Measurements from ENCODE around the gene SETD1B. TPM values are rescaled to one million over a fixed set of nuclear protein-coding genes. Genes with fewer than 3 reads are reported as not detected.
A peak's percentile ranks its signal among the peaks of the same experiment; 100 is the strongest.

The SETD1B gene
- total and polyA plus RNA-seq, 4 experiments from 2014 or later, result 0.13 to 69.3 (median 35.2) TPM

DNA sequence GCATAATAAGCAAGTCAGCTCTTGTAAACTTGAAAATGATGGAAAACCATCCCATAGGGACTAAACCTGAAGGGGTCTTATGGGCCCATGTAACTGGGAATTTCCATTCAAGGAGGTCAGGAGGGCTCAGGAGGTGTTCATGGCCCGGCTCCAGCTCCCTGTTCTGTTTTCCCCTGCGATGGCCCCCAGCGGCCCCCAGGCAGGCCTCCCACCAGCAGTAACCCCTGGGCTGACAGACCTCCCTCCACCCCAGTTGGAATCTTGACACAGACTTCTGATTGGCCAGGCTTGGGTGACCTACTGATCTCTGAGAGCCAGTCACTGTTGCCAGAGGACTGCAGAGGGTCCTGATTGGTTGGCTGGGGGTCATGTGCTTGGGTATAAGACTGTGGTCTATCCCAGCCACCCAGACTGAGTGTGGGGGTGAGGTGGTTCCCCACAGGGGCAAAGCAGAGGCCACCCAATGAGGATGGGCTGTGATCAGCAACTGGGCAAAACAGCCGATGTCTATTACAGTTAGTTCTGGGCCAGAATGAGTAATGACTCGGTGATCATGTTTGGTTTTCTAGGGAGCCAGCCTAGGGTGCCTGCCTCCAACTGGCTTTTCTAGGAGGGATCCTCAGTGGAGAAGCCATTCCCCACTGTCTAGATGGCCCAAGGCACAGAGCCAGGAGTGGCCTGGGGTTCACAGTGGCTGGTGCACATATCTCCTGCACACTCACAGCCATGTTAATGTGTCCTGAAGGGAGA, 37.3 kb upstream of the SETD1B start:
- Histone ChIP-seq H3K4me1 (ENCODE audit: insufficient read depth, low read length) (no peaks in the 10 kb centered on the region), H3K36me3 (ENCODE audit: insufficient read depth, low read length) (no peaks in the 10 kb centered on the region), H3K9me3 (ENCODE audit: control insufficient read depth in 1 of 2, low read length in 2 of 2) (no peaks in the 10 kb centered on the region), H3K27me3 (ENCODE audit: insufficient read depth, low read length) (no peaks in the 10 kb centered on the region), H3K27ac (ENCODE audit: low read depth, low read length) (no peak overlapping the region), H3K4me3 (ENCODE audit: low read length in 2 of 2) (no peak overlapping the region)
- ChIA-PET POLR2A (ENCODE audit: partially characterized antibody) (interaction anchor here (1.3 kb wide), 1 partner anchor 28 kb away, joined by 4 read pairs; no protein-coding TSS in a partner anchor), CTCF (ENCODE audit: partially characterized antibody) (interaction anchor here (0.6 to 2.2 kb wide), 4 partner anchors 28 to 264 kb away, joined by 3 to 9 read pairs (median 5); partner anchors contain the start of gene RHOF)
- Mint-ChIP-seq H3K4me1 (no peaks in the 10 kb centered on the region), H3K27me3 (no peaks in the 10 kb centered on the region), H3K36me3 (no peaks in the 10 kb centered on the region), H3K4me3 (no peak overlapping the region), H3K27ac (peak overlapping the region in 1 of 7 donors; percentile 47), H3K9me3 (no peaks in the 10 kb centered on the region)
- no peak for DNase-seq
- intact Hi-C loops (cut with micrococcal nuclease), result no loop called here

DNA sequence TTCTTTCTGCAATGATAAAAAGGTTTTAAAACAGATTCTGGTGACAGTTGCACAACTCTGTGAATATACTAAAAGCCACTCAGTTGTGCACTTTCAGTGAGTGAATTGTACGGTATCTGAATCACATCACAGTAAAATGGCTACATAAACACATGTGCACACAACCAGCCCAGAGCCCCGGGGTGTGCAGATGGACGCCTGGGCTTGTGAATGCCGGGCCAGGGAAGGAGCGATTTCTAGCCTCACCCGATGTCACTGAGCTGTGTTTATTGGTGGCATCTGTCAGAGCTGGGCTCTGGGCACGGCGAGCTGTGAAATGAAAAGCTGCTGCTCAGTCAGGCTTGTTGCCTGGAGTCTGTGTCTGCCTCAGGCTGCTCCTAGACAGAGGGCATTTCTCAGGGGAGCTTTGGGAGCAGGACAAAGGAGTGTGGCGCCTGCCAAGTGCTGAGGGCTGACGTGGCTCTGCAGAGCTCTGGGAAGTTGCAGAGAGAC, 36.2 kb upstream of the SETD1B start:
- no peaks in the 10 kb centered on the region for H3K9me3 Mint-ChIP-seq
- no peak overlapping the region for H3K27ac ChIP-seq (ENCODE audit: low read depth, low read length)
- ChIA-PET CTCF (ENCODE audit: partially characterized antibody) (interaction anchor here (0.6 to 2.2 kb wide), 4 partner anchors 26 to 265 kb away, joined by 3 to 9 read pairs (median 5); partner anchors contain the start of gene RHOF), POLR2A (ENCODE audit: partially characterized antibody) (no interaction called here)
- H3K36me3 Mint-ChIP-seq, result no peaks in the 10 kb centered on the region
- H3K4me1 ChIP-seq (ENCODE audit: insufficient read depth, low read length), result no peaks in the 10 kb centered on the region
- H3K9me3 ChIP-seq (ENCODE audit: control insufficient read depth in 1 of 2, low read length in 2 of 2), result no peaks in the 10 kb centered on the region
- no peaks in the 10 kb centered on the region for H3K27me3 Mint-ChIP-seq
- H3K4me3 Mint-ChIP-seq, result no peak overlapping the region
- no peaks in the 10 kb centered on the region for H3K4me1 Mint-ChIP-seq
- H3K27ac Mint-ChIP-seq, result no peak overlapping the region
- intact Hi-C loops (cut with micrococcal nuclease), result no loop called here
- no peaks in the 10 kb centered on the region for H3K36me3 ChIP-seq (ENCODE audit: insufficient read depth, low read length)
- no peak for DNase-seq
- no peaks in the 10 kb centered on the region for H3K27me3 ChIP-seq (ENCODE audit: insufficient read depth, low read length)
- no peak overlapping the region for H3K4me3 ChIP-seq (ENCODE audit: low read length in 2 of 2)

DNA sequence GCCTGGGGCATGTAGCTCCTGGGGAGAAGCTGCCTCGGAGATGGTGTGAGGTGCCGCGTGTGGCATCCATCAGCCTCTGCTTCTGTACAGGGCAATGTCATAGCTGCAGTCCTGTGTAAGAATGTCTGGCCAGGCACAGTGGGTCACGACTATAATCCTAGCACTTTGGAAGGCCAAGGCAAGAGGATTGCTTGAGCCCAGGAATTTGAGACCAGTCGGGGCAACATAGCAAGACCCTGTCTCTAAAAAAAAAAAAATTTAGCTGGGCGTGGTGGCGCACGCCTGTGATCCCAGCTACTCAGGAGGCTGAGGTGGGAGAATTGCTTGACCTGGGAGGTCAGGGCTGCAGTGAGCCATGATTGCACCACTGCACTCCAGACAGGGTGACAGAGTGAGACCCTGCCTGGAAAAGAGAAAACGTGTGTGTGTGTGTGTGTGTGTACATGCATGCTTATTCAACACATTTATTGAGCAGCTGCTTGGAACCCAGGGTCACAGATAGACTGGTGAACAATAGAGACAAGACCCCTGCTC, 34.4 kb upstream of the SETD1B start:
- Mint-ChIP-seq H3K27me3 (no peaks in the 10 kb centered on the region), H3K4me3 (no peak overlapping the region), H3K36me3 (no peaks in the 10 kb centered on the region), H3K4me1 (peaks cover 2 to 9% (median 6%) of the 10 kb centered on the region in 4 donors), H3K27ac (peak overlapping the region in 1 of 7 donors; percentile 51), H3K9me3 (no peaks in the 10 kb centered on the region)
- Histone ChIP-seq H3K9me3 (ENCODE audit: control insufficient read depth in 1 of 2, low read length in 2 of 2) (no peaks in the 10 kb centered on the region), H3K4me3 (ENCODE audit: low read length in 2 of 2) (no peak overlapping the region), H3K36me3 (ENCODE audit: insufficient read depth, low read length) (no peaks in the 10 kb centered on the region), H3K27ac (ENCODE audit: low read depth, low read length) (no peak overlapping the region), H3K27me3 (ENCODE audit: insufficient read depth, low read length) (no peaks in the 10 kb centered on the region), H3K4me1 (ENCODE audit: insufficient read depth, low read length) (peaks cover 9% of the 10 kb centered on the region)
- POLR2A ChIA-PET (ENCODE audit: partially characterized antibody), result interaction anchor here (0.6 kb wide), 1 partner anchor 42 kb away, joined by 3 read pairs; no protein-coding TSS in a partner anchor
- no peak for DNase-seq
- CTCF ChIA-PET (ENCODE audit: partially characterized antibody), result interaction anchor here (0.5 to 1.3 kb wide), 5 partner anchors 25 to 290 kb away, joined by 3 to 8 read pairs (median 3); partner anchors contain the start of gene RHOF
- intact Hi-C loops (cut with micrococcal nuclease), result no loop called here

DNA sequence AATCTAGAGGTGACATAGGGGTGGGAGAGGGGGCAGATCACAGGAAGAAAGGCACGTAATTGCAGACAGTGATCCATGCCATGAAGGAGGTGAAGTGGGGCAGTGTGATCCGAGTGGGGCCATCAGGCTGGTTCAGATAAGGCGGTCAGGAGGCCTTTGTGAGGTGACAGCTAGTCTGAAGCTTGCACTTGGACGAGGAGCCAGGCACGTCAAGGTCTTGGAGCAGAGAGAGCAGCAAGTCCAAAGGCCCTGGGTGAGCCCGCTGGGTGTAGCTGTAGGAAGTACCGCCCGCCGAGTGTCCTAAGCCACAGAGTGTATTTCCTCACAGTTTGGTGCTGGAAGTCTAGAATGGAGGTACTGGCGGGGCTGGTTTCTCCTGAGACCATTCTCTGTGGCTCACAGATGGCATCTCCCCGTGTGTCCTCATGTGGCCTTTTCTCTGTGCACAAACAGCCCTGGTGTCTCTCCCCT, 33.9 kb upstream of the SETD1B start:
- CTCF ChIA-PET (ENCODE audit: partially characterized antibody), result interaction anchor here (0.9 to 1.3 kb wide), 4 partner anchors 24 to 74 kb away, joined by 3 to 8 read pairs (median 3); partner anchors contain the start of gene RHOF
- Mint-ChIP-seq H3K9me3 (no peaks in the 10 kb centered on the region), H3K4me1 (peaks cover 2 to 9% (median 6%) of the 10 kb centered on the region in 4 donors), H3K36me3 (no peaks in the 10 kb centered on the region), H3K27ac (peak overlapping the region in 2 of 7 donors; percentile 29 to 60), H3K27me3 (no peaks in the 10 kb centered on the region), H3K4me3 (peak overlapping the region in 1 of 8 donors; percentile 48)
- POLR2A ChIA-PET (ENCODE audit: partially characterized antibody), result no interaction called here
- H3K27ac ChIP-seq (ENCODE audit: low read depth, low read length), result no peak overlapping the region
- no peak overlapping the region for H3K4me3 ChIP-seq (ENCODE audit: low read length in 2 of 2)
- DNase-seq, result no peak
- H3K36me3 ChIP-seq (ENCODE audit: insufficient read depth, low read length), result no peaks in the 10 kb centered on the region
- H3K27me3 ChIP-seq (ENCODE audit: insufficient read depth, low read length), result no peaks in the 10 kb centered on the region
- H3K4me1 ChIP-seq (ENCODE audit: insufficient read depth, low read length), result peaks cover 9% of the 10 kb centered on the region
- no peaks in the 10 kb centered on the region for H3K9me3 ChIP-seq (ENCODE audit: control insufficient read depth in 1 of 2, low read length in 2 of 2)
- intact Hi-C loops (cut with micrococcal nuclease), result no loop called here

DNA sequence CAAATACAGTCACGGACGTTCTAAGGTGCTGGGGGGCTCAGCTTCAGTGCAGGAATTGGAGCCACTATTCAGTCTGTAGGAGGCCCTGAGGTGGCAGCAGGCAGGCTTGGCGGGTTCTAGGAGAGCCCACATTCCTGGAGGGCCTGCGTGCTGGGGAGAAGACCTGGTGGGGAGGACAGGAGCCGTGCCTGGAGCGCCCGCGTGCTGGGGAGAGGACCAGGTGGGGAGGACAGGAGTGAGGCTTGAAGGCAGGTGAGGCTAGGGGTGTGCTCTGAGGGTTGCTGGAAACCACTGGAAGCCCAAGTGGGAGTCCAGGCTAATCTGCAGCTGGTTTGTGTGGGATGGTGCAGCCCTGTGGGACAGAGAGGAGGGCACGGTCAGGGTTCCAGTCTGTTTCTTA, 33.4 kb upstream of the SETD1B start:
- no peaks in the 10 kb centered on the region for H3K9me3 Mint-ChIP-seq
- H3K4me3 Mint-ChIP-seq, result peak overlapping the region in 1 of 8 donors; percentile 48
- POLR2A ChIA-PET (ENCODE audit: partially characterized antibody), result no interaction called here
- CTCF ChIA-PET (ENCODE audit: partially characterized antibody), result interaction anchor here (1.1 kb wide), 1 partner anchor 42 kb away, joined by 3 read pairs; no protein-coding TSS in a partner anchor
- peak overlapping the region in 1 of 7 donors; percentile 29 for H3K27ac Mint-ChIP-seq
- H3K36me3 Mint-ChIP-seq, result no peaks in the 10 kb centered on the region
- Histone ChIP-seq H3K36me3 (ENCODE audit: insufficient read depth, low read length) (no peaks in the 10 kb centered on the region), H3K9me3 (ENCODE audit: control insufficient read depth in 1 of 2, low read length in 2 of 2) (no peaks in the 10 kb centered on the region), H3K4me1 (ENCODE audit: insufficient read depth, low read length) (peaks cover 9% of the 10 kb centered on the region), H3K4me3 (ENCODE audit: low read length in 2 of 2) (no peak overlapping the region), H3K27ac (ENCODE audit: low read depth, low read length) (no peak overlapping the region), H3K27me3 (ENCODE audit: insufficient read depth, low read length) (no peaks in the 10 kb centered on the region)
- peaks cover 2 to 9% (median 6%) of the 10 kb centered on the region in 4 donors for H3K4me1 Mint-ChIP-seq
- H3K27me3 Mint-ChIP-seq, result no peaks in the 10 kb centered on the region
- intact Hi-C loops (cut with micrococcal nuclease), result no loop called here
- no peak for DNase-seq

DNA sequence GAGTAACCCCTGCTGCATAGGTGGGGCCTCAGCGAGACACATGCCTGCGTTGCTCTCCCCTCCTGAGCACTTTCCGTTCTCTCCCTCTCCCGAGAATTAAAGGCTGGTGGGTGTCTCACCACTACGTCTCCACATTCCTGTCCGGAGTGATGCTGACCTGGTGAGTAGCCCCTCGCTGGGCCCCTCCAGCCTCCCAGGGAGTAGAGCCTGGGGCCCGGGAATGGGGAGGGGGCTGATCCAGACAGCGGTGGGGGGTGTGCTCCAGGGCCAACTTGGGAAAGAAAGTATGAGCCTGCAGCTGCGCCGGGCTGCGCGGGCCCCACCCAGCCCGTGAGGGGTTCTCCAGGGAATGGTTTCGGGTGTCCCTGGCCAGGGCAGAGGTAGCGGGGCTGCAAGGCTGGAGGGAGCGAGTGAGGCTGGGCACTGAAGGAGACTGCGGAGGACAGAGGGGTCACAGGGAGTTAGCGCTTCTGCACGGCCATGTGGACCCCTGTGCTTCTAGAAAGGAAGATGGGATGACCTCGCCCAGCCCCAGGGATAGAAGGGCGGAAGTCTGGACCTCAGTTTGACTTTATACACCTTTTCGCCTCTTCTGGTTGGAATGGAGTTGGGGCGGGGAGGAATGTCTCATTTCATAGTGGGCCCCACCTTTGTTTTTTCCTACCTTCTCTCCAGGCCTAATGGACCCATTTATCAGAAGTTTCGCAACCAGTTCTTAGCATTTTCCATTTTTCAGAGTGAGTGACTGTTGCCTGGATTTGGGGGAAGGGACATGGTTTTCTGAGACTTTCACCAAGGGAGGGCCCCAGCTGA, 32.8 kb upstream of the SETD1B start:
- ChIA-PET POLR2A (ENCODE audit: partially characterized antibody) (no interaction called here), CTCF (ENCODE audit: partially characterized antibody) (interaction anchor here (7.4 to 17.7 kb wide), 2 partner anchors 22 to 74 kb away, joined by 120 to 559 read pairs; partner anchors contain the start of gene RHOF)
- Histone ChIP-seq H3K36me3 (ENCODE audit: insufficient read depth, low read length) (no peaks in the 10 kb centered on the region), H3K4me1 (ENCODE audit: insufficient read depth, low read length) (peaks cover 15% of the 10 kb centered on the region), H3K9me3 (ENCODE audit: control insufficient read depth in 1 of 2, low read length in 2 of 2) (no peaks in the 10 kb centered on the region), H3K27me3 (ENCODE audit: insufficient read depth, low read length) (no peaks in the 10 kb centered on the region), H3K4me3 (ENCODE audit: low read length in 2 of 2) (no peak overlapping the region), H3K27ac (ENCODE audit: low read depth, low read length) (no peak overlapping the region)
- H3K27ac Mint-ChIP-seq, result no peak overlapping the region
- no peaks in the 10 kb centered on the region for H3K27me3 Mint-ChIP-seq
- no peaks in the 10 kb centered on the region for H3K9me3 Mint-ChIP-seq
- H3K4me1 Mint-ChIP-seq, result peaks cover 2 to 10% (median 6%) of the 10 kb centered on the region in 4 donors
- H3K36me3 Mint-ChIP-seq, result no peaks in the 10 kb centered on the region
- intact Hi-C loops (cut with micrococcal nuclease), result no loop called here
- no peak for DNase-seq
- no peak overlapping the region for H3K4me3 Mint-ChIP-seq
